Adrenal gland (tissue), 5 donors: ENCODE data around the gene SCO2.

ENCODE experiments used
- POLR2A ChIP-seq, 2 donors: fragments of 450-650 bp; IDR thresholded peaks; one replicate each; pipeline ENCODE4 v1.6.1; 2017; ENCODE audit warnings: antibody characterized with exemption in 2 of 2, mild to moderate bottlenecking in 2 of 2, moderate library complexity in 1 of 2
- TF ChIP-seq, protein P1 (sequence below), 6 experiments: fragments of 450-650 bp in 4 of 6; fragments of 200-600 bp in 2 of 6; sonication (generic) in 1 of 6; IDR thresholded peaks; 1 replicate in 5 of 6; 2 replicates in 1 of 6; pipeline versions ENCODE4 v1.5.1 to v1.8.0; 2016 to 2021; ENCODE audit warnings: antibody characterized with exemption in 6 of 6, mild to moderate bottlenecking in 2 of 6, moderate library complexity in 1 of 6
- donor health status: DM: no; HTN: no; CAD: no.

- TF ChIP-seq, protein P1, sequence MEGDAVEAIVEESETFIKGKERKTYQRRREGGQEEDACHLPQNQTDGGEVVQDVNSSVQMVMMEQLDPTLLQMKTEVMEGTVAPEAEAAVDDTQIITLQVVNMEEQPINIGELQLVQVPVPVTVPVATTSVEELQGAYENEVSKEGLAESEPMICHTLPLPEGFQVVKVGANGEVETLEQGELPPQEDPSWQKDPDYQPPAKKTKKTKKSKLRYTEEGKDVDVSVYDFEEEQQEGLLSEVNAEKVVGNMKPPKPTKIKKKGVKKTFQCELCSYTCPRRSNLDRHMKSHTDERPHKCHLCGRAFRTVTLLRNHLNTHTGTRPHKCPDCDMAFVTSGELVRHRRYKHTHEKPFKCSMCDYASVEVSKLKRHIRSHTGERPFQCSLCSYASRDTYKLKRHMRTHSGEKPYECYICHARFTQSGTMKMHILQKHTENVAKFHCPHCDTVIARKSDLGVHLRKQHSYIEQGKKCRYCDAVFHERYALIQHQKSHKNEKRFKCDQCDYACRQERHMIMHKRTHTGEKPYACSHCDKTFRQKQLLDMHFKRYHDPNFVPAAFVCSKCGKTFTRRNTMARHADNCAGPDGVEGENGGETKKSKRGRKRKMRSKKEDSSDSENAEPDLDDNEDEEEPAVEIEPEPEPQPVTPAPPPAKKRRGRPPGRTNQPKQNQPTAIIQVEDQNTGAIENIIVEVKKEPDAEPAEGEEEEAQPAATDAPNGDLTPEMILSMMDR (IDR thresholded peaks at IDR 0.05), result no peak
- TF ChIP-seq POLR2A (IDR thresholded peaks at IDR 0.05), result no peak
Measured at GRCh38 chr22:50546326-50547262, 21.2 kb upstream of the SCO2 start.
